GM18502 (cell line): Measurements from ENCODE around the gene RAVER1.
"Not testable (repeated sequence)": the region's sequence is repeated elsewhere in the genome, so short reads cannot be mapped to it uniquely, and the experiment has no call there.

Experiments used
- ATAC-seq: cut with Tn5 transposase; IDR thresholded peaks from one replicate; pipeline ENCODE4 v1.9.1; 2021; ENCODE audit warnings: mild to moderate bottlenecking; ENCODE audit not compliant: unreplicated experiment, poor library complexity

Gene RAVER1

GRCh38 chr19:10291554-10292205 is 41.6 kb downstream of the RAVER1 start:
- no peak for ATAC-seq

- no peak for ATAC-seq
These were observed 42.3 kb downstream of the RAVER1 start for GRCh38 chr19:10290876-10291553.

GRCh38 chr19:10290357-10290875 is 42.9 kb downstream of the RAVER1 start:
- ATAC-seq, result no peak

- ATAC-seq, result no peak
These were observed 43.4 kb downstream of the RAVER1 start, which contains the start of gene ICAM5 for GRCh38 chr19:10289836-10290356. Gene ICAM5 (plus strand): TSS chr19:10289952. CDS start chr19:10290044, 92 bp downstream.

GRCh38 chr19:10289167-10289835 is 44.0 kb downstream of the RAVER1 start:
- ATAC-seq, result no peak

GRCh38 chr19:10288662-10289166 is 44.6 kb downstream of the RAVER1 start:
- ATAC-seq, result no peak

GRCh38 chr19:10286803-10287737 is 46.3 kb downstream of the RAVER1 start, which contains the start of gene ICAM4:
Gene ICAM4 (plus strand): TSS chr19:10286955. CDS start chr19:10287013, 58 bp downstream.
- peak; percentile 33 for ATAC-seq

GRCh38 chr19:10285393-10285792 is 47.9 kb downstream of the RAVER1 start:
- ATAC-seq, result no peak

GRCh38 chr19:10284960-10285278 is 48.4 kb downstream of the RAVER1 start:
- no peak for ATAC-seq

GRCh38 chr19:10284065-10284959 is 49.0 kb downstream of the RAVER1 start:
- ATAC-seq, result no peak

GRCh38 chr19:10283301-10284064 is 49.8 kb downstream of the RAVER1 start:
- ATAC-seq, result no peak

GRCh38 chr19:10282043-10282442 is 51.3 kb downstream of the RAVER1 start:
- ATAC-seq, result not testable (repeated sequence)

- no peak for ATAC-seq
These were observed 53.4 kb downstream of the RAVER1 start for GRCh38 chr19:10279737-10280442.

- ATAC-seq, result no peak
These were observed 54.4 kb downstream of the RAVER1 start for GRCh38 chr19:10278935-10279334.

- ATAC-seq, result no peak
These were observed 55.3 kb downstream of the RAVER1 start for GRCh38 chr19:10277795-10278589.

- no peak for ATAC-seq
These were observed 58.7 kb downstream of the RAVER1 start for GRCh38 chr19:10274589-10274988.
